OCI-LY7 (cell line): ENCODE results near the gene PSMD6.

Experiments used
- CTCF ChIP-seq: fragments of 200-600 bp; sonication (generic); conservative IDR thresholded peaks from 2 replicates; pipeline ENCODE4 v1.5.1; 2014; ENCODE audit warnings: mild to moderate bottlenecking, antibody characterized with exemption, low read length, moderate library complexity, mixed read lengths
- EZH2phosphoT487 ChIP-seq: fragments of 200-600 bp; sonication (generic); IDR thresholded peaks from 2 replicates; pipeline ENCODE4 v1.6.1; 2018; ENCODE audit warnings: low read depth, borderline replicate concordance, mild to moderate bottlenecking, mixed run types, antibody characterized with exemption, low read length, moderate library complexity, mixed read lengths

GRCh38 chr3:63967675-63968611, 55.4 kb downstream of the PSMD6 start:
- no peak for TF ChIP-seq CTCF
- TF ChIP-seq EZH2phosphoT487: no peak
